IMR-90 (cell line): ENCODE measurements around the gene CHST1.

Experiments
- CHD1 ChIP-seq: IDR thresholded peaks from 2 replicates; pipeline ENCODE4 v1.6.1; 2012; ENCODE audit warnings: low read depth, low read length, improper control_type of control experiment
- CTCF ChIP-seq: conservative IDR thresholded peaks from 2 replicates; pipeline ENCODE4 v1.5.1; 2012; ENCODE audit warnings: mild to moderate bottlenecking, low read depth, low read length, improper control_type of control experiment
- POLR2A ChIP-seq: IDR thresholded peaks from 2 replicates; pipeline ENCODE4 v1.6.1; 2012; ENCODE audit warnings: mild to moderate bottlenecking, low read depth, low read length

DNA sequence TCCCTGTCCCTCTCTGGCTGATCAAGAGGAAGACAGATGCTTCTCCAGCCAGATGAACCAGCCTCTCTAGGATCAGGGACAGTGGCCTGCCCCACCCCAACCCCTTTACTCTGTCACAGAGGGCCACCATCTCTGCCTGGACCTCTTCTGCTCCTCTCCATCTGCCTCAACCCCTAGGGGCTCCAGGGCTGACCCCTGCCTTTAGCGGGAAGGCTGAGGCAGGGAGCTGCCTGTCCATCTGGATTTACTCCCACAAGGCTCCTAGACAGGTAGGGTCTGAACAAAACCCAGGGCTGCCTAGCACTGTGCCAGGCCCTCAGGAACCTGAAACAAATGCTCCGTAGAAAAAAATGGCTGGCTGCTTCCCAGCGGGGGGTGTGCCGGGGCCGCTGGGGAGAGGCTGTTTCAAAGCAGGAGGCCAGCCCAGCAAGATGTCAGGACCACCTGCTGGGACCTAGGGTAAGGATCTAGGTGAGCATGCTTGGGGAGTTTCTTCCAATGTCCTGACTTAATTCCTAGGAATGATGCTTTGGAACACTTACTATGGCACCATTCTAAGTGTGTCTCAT is 3.2 kb downstream of the CHST1 start:
- TF ChIP-seq CTCF (no peak), POLR2A (no peak), CHD1 (no peak)
